OCI-LY3 (cell line): Measurements from ENCODE around the gene YIPF7.

ENCODE experiments used
- H2AFZ ChIP-seq: fragments of 200-600, 300-600 bp; shearing (Covaris generic); 2 replicates; pipeline ENCODE4 v1.6.0; 2014; ENCODE audit warnings: antibody characterized with exemption, low read depth, low read length
- H3K27ac ChIP-seq: fragments of 200-600, 300-600 bp; sonication (generic); 2 replicates; pipeline ENCODE4 v1.5.1; 2014; ENCODE audit warnings: mild to moderate bottlenecking, low read length, moderate library complexity, mixed read lengths
- H3K27me3 ChIP-seq: fragments of 200-600, 300-600 bp; sonication (generic); 2 replicates; pipeline ENCODE4 v1.6.1; 2014; ENCODE audit warnings: low read depth, low read length, mixed read lengths
- H3K36me3 ChIP-seq: fragments of 200-600, 300-600 bp; sonication (generic); replicated peaks from 2 replicates; pipeline ENCODE3; 2014; ENCODE audit warnings: low read depth, low read length, mixed read lengths
- H3K4me1 ChIP-seq: fragments of 300-600, 200-600 bp; sonication (generic); 2 replicates; pipeline ENCODE4 v1.6.1; 2014; ENCODE audit warnings: low read length, mixed read lengths
- H3K4me2 ChIP-seq: fragments of 200-600, 300-600 bp; sonication (generic); 2 replicates; pipeline ENCODE4 v1.6.1; 2014; ENCODE audit warnings: low read length, mixed read lengths
- H3K4me3 ChIP-seq: fragments of 300-600, 200-600 bp; sonication (generic); 2 replicates; pipeline ENCODE4 v1.5.1; 2014; ENCODE audit warnings: antibody characterized with exemption, mild to moderate bottlenecking, low read length, moderate library complexity
- H3K79me2 ChIP-seq: fragments of 300-600, 200-600 bp; shearing (Covaris generic); 2 replicates; pipeline ENCODE4 v1.6.1; 2014; ENCODE audit warnings: mild to moderate bottlenecking, low read length, mixed read lengths
- H3K9ac ChIP-seq: fragments of 300-600, 200-600 bp; shearing (Covaris generic); 2 replicates; pipeline ENCODE4 v1.6.0; 2014; ENCODE audit warnings: mild to moderate bottlenecking, low read length, moderate library complexity
- H3K9me3 ChIP-seq: fragments of 200-600, 300-600 bp; shearing (Covaris generic); 2 replicates; pipeline ENCODE4 v1.6.1; 2014; ENCODE audit warnings: low read length, mixed read lengths; ENCODE audit not compliant: insufficient read depth
- H4K20me1 ChIP-seq: fragments of 200-600, 300-600 bp; sonication (generic); 2 replicates; pipeline ENCODE4 v1.6.1; 2016; ENCODE audit warnings: low read length, mixed read lengths; ENCODE audit not compliant: insufficient read depth
- EZH2phosphoT487 ChIP-seq: fragments of 200-600 bp; shearing (Covaris generic); IDR thresholded peaks from 2 replicates; pipeline ENCODE4 v1.6.1; 2018; ENCODE audit warnings: antibody characterized with exemption, mixed run types, low read depth
- TF ChIP-seq, protein P1 (sequence below): fragments of 200-600, 300-600 bp; sonication (generic); IDR thresholded peaks from 2 replicates; pipeline ENCODE4 v1.5.1; 2014; ENCODE audit warnings: antibody characterized with exemption, low read length, low read depth

YIPF7 gene

DNA sequence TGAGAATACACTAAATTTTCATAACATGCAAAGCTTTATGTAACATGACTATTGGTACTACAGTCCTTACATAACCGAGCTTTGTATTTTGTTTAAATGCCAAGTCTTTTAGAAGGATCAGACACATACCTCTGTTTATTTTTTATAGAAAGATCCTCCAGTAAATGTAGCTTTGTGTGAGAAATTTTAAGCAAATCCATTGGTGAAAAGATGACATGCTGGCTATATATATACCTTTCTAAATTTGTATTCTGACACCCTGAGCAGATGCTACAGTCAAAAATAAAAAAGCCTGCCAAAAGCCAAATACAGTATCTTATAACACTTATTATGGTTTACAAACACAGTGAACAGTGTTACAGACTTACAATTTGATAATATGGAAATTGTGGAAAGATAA is at the start of gene YIPF7:
YIPF7 (minus strand) TSS at position 201 of the 400 bp plus-strand sequence. CDS start 1,525 bp downstream, outside the sequence.
- TF ChIP-seq EZH2phosphoT487 = no peak

DNA sequence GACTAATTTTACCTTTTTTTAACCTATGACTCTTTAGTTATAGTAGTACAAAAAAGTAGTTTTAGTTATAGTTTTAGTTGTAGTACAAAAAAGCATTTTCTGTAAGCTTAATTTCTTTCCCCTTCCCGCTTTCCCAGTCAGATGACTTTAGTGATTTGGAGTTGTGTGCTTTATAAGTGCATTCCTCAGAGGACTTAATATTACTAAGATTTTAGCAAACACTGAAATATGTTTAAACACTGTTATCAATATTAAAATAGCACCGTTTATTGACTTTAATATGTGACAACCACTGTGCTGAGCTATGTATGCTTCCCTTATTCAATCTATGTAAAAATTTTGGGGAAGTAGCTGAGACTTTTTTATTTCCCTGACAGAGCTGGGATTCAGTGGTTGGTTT is 49.6 kb upstream of the YIPF7 start:
- peaks cover 59% of the 10 kb centered on the region for H3K36me3 ChIP-seq
- no peaks in the 10 kb centered on the region for H3K4me1 ChIP-seq
- 0 out of 2 replicates have a peak, but pooled peaks cover 3% of the 10 kb centered on the region for H3K79me2 ChIP-seq
- no peaks in the 10 kb centered on the region for H3K9me3 ChIP-seq
- no peak overlapping the region for H3K4me2 ChIP-seq
- no peak overlapping the region for H3K4me3 ChIP-seq
- TF ChIP-seq, protein P1, sequence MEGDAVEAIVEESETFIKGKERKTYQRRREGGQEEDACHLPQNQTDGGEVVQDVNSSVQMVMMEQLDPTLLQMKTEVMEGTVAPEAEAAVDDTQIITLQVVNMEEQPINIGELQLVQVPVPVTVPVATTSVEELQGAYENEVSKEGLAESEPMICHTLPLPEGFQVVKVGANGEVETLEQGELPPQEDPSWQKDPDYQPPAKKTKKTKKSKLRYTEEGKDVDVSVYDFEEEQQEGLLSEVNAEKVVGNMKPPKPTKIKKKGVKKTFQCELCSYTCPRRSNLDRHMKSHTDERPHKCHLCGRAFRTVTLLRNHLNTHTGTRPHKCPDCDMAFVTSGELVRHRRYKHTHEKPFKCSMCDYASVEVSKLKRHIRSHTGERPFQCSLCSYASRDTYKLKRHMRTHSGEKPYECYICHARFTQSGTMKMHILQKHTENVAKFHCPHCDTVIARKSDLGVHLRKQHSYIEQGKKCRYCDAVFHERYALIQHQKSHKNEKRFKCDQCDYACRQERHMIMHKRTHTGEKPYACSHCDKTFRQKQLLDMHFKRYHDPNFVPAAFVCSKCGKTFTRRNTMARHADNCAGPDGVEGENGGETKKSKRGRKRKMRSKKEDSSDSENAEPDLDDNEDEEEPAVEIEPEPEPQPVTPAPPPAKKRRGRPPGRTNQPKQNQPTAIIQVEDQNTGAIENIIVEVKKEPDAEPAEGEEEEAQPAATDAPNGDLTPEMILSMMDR = no peak
- TF ChIP-seq EZH2phosphoT487 = no peak
- H3K27ac ChIP-seq = no peak overlapping the region
- no peaks in the 10 kb centered on the region for H3K27me3 ChIP-seq
- no peak overlapping the region for H3K9ac ChIP-seq
- H2AFZ ChIP-seq = no peak overlapping the region
- H4K20me1 ChIP-seq = no peaks in the 10 kb centered on the region

More for the DNA sequence above, at the start of gene YIPF7:
- Histone ChIP-seq H3K4me3 (no peak within 1 kb of the TSS), H3K4me1 (no peaks in the 10 kb centered on the region), H3K9ac (no peak within 1 kb of the TSS), H3K4me2 (no peak within 1 kb of the TSS), H3K36me3 (no peaks in the 10 kb centered on the region), H3K9me3 (no peaks in the 10 kb centered on the region), H3K79me2 (no peaks in the 10 kb centered on the region), H4K20me1 (no peaks in the 10 kb centered on the region), H3K27me3 (no peaks in the 10 kb centered on the region), H2AFZ (no peak within 1 kb of the TSS), H3K27ac (no peak within 1 kb of the TSS)

DNA sequence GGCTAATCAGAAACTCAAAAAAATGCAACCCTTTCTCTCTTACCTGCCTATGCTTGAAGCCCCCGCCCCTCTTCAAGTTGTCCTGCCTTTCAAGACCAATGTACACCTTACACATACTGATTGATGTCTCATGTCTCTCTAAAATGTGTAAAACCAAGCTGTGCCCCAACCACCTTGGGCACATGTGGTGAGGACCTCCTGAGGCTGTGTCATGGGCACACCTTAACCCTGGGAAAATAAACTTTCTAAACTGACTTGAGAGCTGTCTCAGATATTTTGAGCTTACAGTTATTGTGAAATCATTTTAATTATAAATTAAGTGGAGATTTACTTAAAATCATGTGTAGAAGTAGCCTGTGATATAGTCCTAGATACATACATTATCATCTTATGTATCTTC is 49.0 kb upstream of the YIPF7 start:
- Histone ChIP-seq H3K36me3 (peaks cover 63% of the 10 kb centered on the region), H3K4me1 (no peaks in the 10 kb centered on the region), H3K27ac (no peak overlapping the region), H4K20me1 (no peaks in the 10 kb centered on the region), H3K27me3 (no peaks in the 10 kb centered on the region), H3K4me3 (no peak overlapping the region), H3K9ac (no peak overlapping the region), H3K79me2 (0 out of 2 replicates have a peak, but pooled peaks cover 4% of the 10 kb centered on the region), H3K4me2 (no peak overlapping the region), H2AFZ (no peak overlapping the region), H3K9me3 (no peaks in the 10 kb centered on the region)
- TF ChIP-seq, protein P1 = no peak
- TF ChIP-seq EZH2phosphoT487 = no peak

DNA sequence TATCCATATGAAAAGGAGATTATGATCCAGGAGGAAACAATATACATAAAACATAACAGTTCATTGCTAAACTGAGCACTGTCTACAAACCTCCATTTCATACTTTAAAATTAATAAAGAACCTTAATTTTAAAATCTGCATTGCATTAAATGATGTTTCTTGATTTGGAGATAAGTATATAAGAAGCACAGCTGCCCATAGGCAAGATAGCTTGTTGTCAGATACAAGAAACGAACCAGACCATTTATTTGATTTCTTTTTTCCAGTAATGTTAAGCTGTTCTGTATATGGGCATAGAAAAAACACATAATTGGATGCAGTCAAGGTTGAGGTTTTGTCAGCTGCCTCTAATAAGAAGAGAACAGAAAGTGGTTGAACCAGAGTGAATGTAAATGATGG is 33.2 kb upstream of the YIPF7 start:
- no peaks in the 10 kb centered on the region for H4K20me1 ChIP-seq

More for the DNA sequence above, 33.2 kb upstream of the YIPF7 start:
- H3K27ac ChIP-seq = no peak overlapping the region
- peaks cover 26% of the 10 kb centered on the region for H3K79me2 ChIP-seq
- no peak overlapping the region for H2AFZ ChIP-seq
- H3K9ac ChIP-seq = no peak overlapping the region
- no peaks in the 10 kb centered on the region for H3K27me3 ChIP-seq
- TF ChIP-seq, protein P1 = no peak
- no peak for TF ChIP-seq EZH2phosphoT487
- H3K4me3 ChIP-seq = no peak overlapping the region
- H3K4me1 ChIP-seq = peaks cover 13% of the 10 kb centered on the region; the same call in 1 of the 2 replicates
- no peaks in the 10 kb centered on the region for H3K9me3 ChIP-seq
- H3K4me2 ChIP-seq = no peak overlapping the region
- H3K36me3 ChIP-seq = peaks cover 56% of the 10 kb centered on the region
